ENCODE data around the gene TIMM21.

DNA sequence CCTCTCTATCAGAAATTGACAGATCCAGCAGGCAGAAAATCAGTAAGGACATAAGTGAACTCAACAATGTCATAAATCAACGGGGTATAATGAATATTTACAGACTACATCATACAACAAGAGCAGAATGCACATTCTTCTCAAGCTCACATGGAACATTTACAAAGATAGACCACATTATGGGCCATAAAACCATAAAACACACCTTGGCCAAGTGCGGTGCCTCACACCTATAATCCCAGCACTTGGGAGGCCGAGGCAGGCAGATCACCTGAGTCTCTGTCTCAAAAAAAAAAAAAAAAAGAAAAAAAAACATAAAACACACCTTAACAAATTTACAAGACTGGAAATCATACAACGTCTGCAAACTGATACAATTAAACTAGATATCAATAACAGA lies 37.3 kb upstream of the TIMM21 start:
- TF ChIP-seq, protein P1, sequence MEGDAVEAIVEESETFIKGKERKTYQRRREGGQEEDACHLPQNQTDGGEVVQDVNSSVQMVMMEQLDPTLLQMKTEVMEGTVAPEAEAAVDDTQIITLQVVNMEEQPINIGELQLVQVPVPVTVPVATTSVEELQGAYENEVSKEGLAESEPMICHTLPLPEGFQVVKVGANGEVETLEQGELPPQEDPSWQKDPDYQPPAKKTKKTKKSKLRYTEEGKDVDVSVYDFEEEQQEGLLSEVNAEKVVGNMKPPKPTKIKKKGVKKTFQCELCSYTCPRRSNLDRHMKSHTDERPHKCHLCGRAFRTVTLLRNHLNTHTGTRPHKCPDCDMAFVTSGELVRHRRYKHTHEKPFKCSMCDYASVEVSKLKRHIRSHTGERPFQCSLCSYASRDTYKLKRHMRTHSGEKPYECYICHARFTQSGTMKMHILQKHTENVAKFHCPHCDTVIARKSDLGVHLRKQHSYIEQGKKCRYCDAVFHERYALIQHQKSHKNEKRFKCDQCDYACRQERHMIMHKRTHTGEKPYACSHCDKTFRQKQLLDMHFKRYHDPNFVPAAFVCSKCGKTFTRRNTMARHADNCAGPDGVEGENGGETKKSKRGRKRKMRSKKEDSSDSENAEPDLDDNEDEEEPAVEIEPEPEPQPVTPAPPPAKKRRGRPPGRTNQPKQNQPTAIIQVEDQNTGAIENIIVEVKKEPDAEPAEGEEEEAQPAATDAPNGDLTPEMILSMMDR (IDR thresholded peaks at IDR 0.05), result no peak
- no peak for TF ChIP-seq POLR2AphosphoS5 (IDR thresholded peaks at IDR 0.05)
